ES-I3 (cell line): ENCODE measurements around the gene TP63.

Experiments
- H3K36me3 ChIP-seq: 2 replicates; pipeline ENCODE4 v1.6.1; 2013; ENCODE audit warnings: mild to moderate bottlenecking, low read length, control low read depth, moderate library complexity; ENCODE audit not compliant: insufficient read depth
- H3K4me1 ChIP-seq: 2 replicates; pipeline ENCODE4 v1.6.1; 2013; ENCODE audit warnings: mild to moderate bottlenecking, control low read depth, low read length; ENCODE audit not compliant: insufficient read depth
- H3K9ac ChIP-seq: 2 replicates; pipeline ENCODE4 v1.6.1; 2013; ENCODE audit warnings: low read depth, mild to moderate bottlenecking, low read length, moderate library complexity
- H3K9me3 ChIP-seq: 2 replicates; pipeline ENCODE4 v1.6.1; 2013; ENCODE audit warnings: mild to moderate bottlenecking, low read length, moderate library complexity; ENCODE audit not compliant: control insufficient read depth, insufficient read depth

The TP63 gene

GRCh38 chr3:189901481-189901880 lies 270.3 kb downstream of the TP63 start:
- Histone ChIP-seq H3K36me3 (no peaks in the 10 kb centered on the region), H3K4me1 (0 out of 2 replicates have a peak, but pooled peaks cover 1% of the 10 kb centered on the region), H3K9me3 (no peaks in the 10 kb centered on the region), H3K9ac (no peak overlapping the region)

GRCh38 chr3:189902230-189903186 lies 271.3 kb downstream of the TP63 start:
- Histone ChIP-seq H3K9me3 (no peaks in the 10 kb centered on the region), H3K9ac (no peak overlapping the region), H3K36me3 (no peaks in the 10 kb centered on the region), H3K4me1 (no peaks in the 10 kb centered on the region)

GRCh38 chr3:189903562-189904250 lies 272.5 kb downstream of the TP63 start:
- no peaks in the 10 kb centered on the region for H3K36me3 ChIP-seq
- peaks cover 7% of the 10 kb centered on the region; the same call in 1 of the 2 replicates for H3K4me1 ChIP-seq
- no peaks in the 10 kb centered on the region for H3K9me3 ChIP-seq
- H3K9ac ChIP-seq = no peak overlapping the region

GRCh38 chr3:189907803-189908202 lies 276.6 kb downstream of the TP63 start:
- Histone ChIP-seq H3K36me3 (no peaks in the 10 kb centered on the region), H3K9ac (no peak overlapping the region), H3K4me1 (peaks cover 13% of the 10 kb centered on the region; the same call in 1 of the 2 replicates), H3K9me3 (no peaks in the 10 kb centered on the region)

- Histone ChIP-seq H3K9me3 (no peaks in the 10 kb centered on the region), H3K36me3 (no peaks in the 10 kb centered on the region), H3K9ac (no peak overlapping the region), H3K4me1 (peaks cover 13% of the 10 kb centered on the region; the same call in 1 of the 2 replicates)
Observed at GRCh38 chr3:189908646-189909045, 277.5 kb downstream of the TP63 start.

- H3K9me3 ChIP-seq = no peaks in the 10 kb centered on the region
Observed at GRCh38 chr3:189909139-189909538, 277.9 kb downstream of the TP63 start.

GRCh38 chr3:189909573-189909972 lies 278.4 kb downstream of the TP63 start:
- Histone ChIP-seq H3K36me3 (no peaks in the 10 kb centered on the region), H3K4me1 (peaks cover 13% of the 10 kb centered on the region; the same call in 1 of the 2 replicates), H3K9me3 (no peaks in the 10 kb centered on the region), H3K9ac (no peak overlapping the region)

More at GRCh38 chr3:189909139-189909538, 277.9 kb downstream of the TP63 start:
- Histone ChIP-seq H3K9ac (no peak overlapping the region), H3K36me3 (no peaks in the 10 kb centered on the region), H3K4me1 (peaks cover 13% of the 10 kb centered on the region; the same call in 1 of the 2 replicates)

GRCh38 chr3:189911001-189911400 lies 279.8 kb downstream of the TP63 start:
- Histone ChIP-seq H3K4me1 (peaks cover 17% of the 10 kb centered on the region; the same call in 1 of the 2 replicates), H3K9ac (no peak overlapping the region), H3K36me3 (no peaks in the 10 kb centered on the region), H3K9me3 (no peaks in the 10 kb centered on the region)

GRCh38 chr3:189914799-189915198 lies 283.6 kb downstream of the TP63 start:
- Histone ChIP-seq H3K9me3 (no peaks in the 10 kb centered on the region), H3K9ac (no peak overlapping the region), H3K36me3 (no peaks in the 10 kb centered on the region), H3K4me1 (peaks cover 11% of the 10 kb centered on the region; the same call in 1 of the 2 replicates)

GRCh38 chr3:189921770-189922169 lies 290.6 kb downstream of the TP63 start:
- H3K9ac ChIP-seq = no peak overlapping the region
- H3K9me3 ChIP-seq = no peaks in the 10 kb centered on the region
- no peaks in the 10 kb centered on the region for H3K36me3 ChIP-seq
- H3K4me1 ChIP-seq = peaks cover 7% of the 10 kb centered on the region; the same call in 1 of the 2 replicates

GRCh38 chr3:189927975-189928895 lies 297.0 kb downstream of the TP63 start:
- Histone ChIP-seq H3K4me1 (peaks cover 10% of the 10 kb centered on the region), H3K36me3 (no peaks in the 10 kb centered on the region), H3K9me3 (no peaks in the 10 kb centered on the region), H3K9ac (no peak overlapping the region)

- Histone ChIP-seq H3K36me3 (no peaks in the 10 kb centered on the region), H3K9me3 (no peaks in the 10 kb centered on the region), H3K9ac (no peak overlapping the region), H3K4me1 (peaks cover 5% of the 10 kb centered on the region; the same call in 1 of the 2 replicates)
Observed at GRCh38 chr3:189936201-189936945, 305.2 kb downstream of the TP63 start.
